Neuronal stem cell (in vitro differentiated cells): ENCODE results near the gene HOMER3.

Experiments
- DNase-seq: peaks from one replicate; pipeline ENCODE4 v3.0.0-alpha.2; 2013; ENCODE audit warnings: low spot score
- H2AFZ ChIP-seq: one replicate; pipeline ENCODE4 v1.6.1; 2013; ENCODE audit warnings: mild to moderate bottlenecking, low read length, inconsistent platforms
- H2AK5ac ChIP-seq: 2 replicates; pipeline ENCODE4 v1.6.1; 2013; ENCODE audit warnings: low read depth, mild to moderate bottlenecking, inconsistent platforms, low read length, moderate library complexity, mixed read lengths
- H2BK120ac ChIP-seq: 2 replicates; pipeline ENCODE4 v1.6.1; 2013; ENCODE audit warnings: low read depth, mild to moderate bottlenecking, inconsistent platforms, low read length, moderate library complexity, mixed read lengths
- H2BK12ac ChIP-seq: one replicate; pipeline ENCODE4 v1.6.1; 2013; ENCODE audit warnings: low read length, inconsistent platforms
- H2BK15ac ChIP-seq: 2 replicates; pipeline ENCODE4 v1.6.1; 2013; ENCODE audit warnings: mild to moderate bottlenecking, low read length, inconsistent platforms, mixed read lengths
- H2BK5ac ChIP-seq: one replicate; pipeline ENCODE4 v1.6.1; 2013; ENCODE audit warnings: inconsistent platforms, mild to moderate bottlenecking, low read length, moderate library complexity
- H3K14ac ChIP-seq: one replicate; pipeline ENCODE4 v1.6.1; 2013; ENCODE audit warnings: low read length, inconsistent platforms
- H3K18ac ChIP-seq: 2 replicates; pipeline ENCODE4 v1.6.1; 2013; ENCODE audit warnings: low read length, inconsistent platforms
- H3K23ac ChIP-seq: 2 replicates; pipeline ENCODE4 v1.6.1; 2013; ENCODE audit warnings: low read depth, mild to moderate bottlenecking, mixed read lengths, low read length, inconsistent platforms; ENCODE audit not compliant: poor library complexity
- H3K27ac ChIP-seq: replicated peaks from 3 replicates; pipeline ENCODE4 v1.5.1; 2013; ENCODE audit warnings: low read length, inconsistent platforms
- H3K27me3 ChIP-seq, 3 experiments: 2 replicates each; pipeline ENCODE4 v1.6.1; 2013; ENCODE audit warnings: low read length in 3 of 3, mild to moderate bottlenecking in 2 of 3, inconsistent platforms in 1 of 3, low read depth in 1 of 3, mixed read lengths in 1 of 3, moderate library complexity in 1 of 3; ENCODE audit not compliant: control insufficient read depth in 3 of 3, insufficient read depth in 3 of 3
- H3K36me3 ChIP-seq, 2 donors: replicated peaks in 1 of 2; 2 replicates each; pipeline ENCODE4 v1.6.1; 2013; ENCODE audit warnings: low read length in 2 of 2; ENCODE audit not compliant: control insufficient read depth in 2 of 2, insufficient read depth in 2 of 2
- H3K4ac ChIP-seq: 2 replicates; pipeline ENCODE4 v1.6.1; 2013; ENCODE audit warnings: inconsistent platforms, mild to moderate bottlenecking, low read length, moderate library complexity
- H3K4me1 ChIP-seq, 2 donors: 1 replicate in 1 of 2; 2 replicates in 1 of 2; pipeline ENCODE4 v1.6.1; 2013; ENCODE audit warnings: low read length in 2 of 2, low read depth in 1 of 2; ENCODE audit not compliant: control insufficient read depth in 2 of 2, insufficient read depth in 1 of 2
- H3K4me2 ChIP-seq: one replicate; pipeline ENCODE4 v1.6.1; 2013; ENCODE audit warnings: mild to moderate bottlenecking, low read length, inconsistent platforms; ENCODE audit not compliant: insufficient read depth, poor library complexity, severe bottlenecking
- H3K4me3 ChIP-seq, 2 donors: 2 replicates each; pipeline ENCODE4 v1.5.1; 2013; ENCODE audit warnings: low read length in 2 of 2, mild to moderate bottlenecking in 2 of 2, inconsistent platforms in 1 of 2, moderate library complexity in 1 of 2
- H3K79me1 ChIP-seq: one replicate; pipeline ENCODE4 v1.6.1; 2013; ENCODE audit warnings: low read depth, mild to moderate bottlenecking, inconsistent platforms, low read length, moderate library complexity
- H3K9ac ChIP-seq: one replicate; pipeline ENCODE4 v1.6.1; 2013; ENCODE audit warnings: mild to moderate bottlenecking, low read depth, low read length, inconsistent platforms; ENCODE audit not compliant: poor library complexity
- H3K9me3 ChIP-seq, 2 donors: replicated peaks in 1 of 2; 2 replicates each; pipeline versions ENCODE3 to v1.6.1; 2013; ENCODE audit warnings: low read length in 2 of 2, mild to moderate bottlenecking in 2 of 2, inconsistent platforms in 1 of 2, low read depth in 1 of 2, mixed read lengths in 1 of 2, moderate library complexity in 1 of 2; ENCODE audit not compliant: control insufficient read depth in 2 of 2, insufficient read depth in 1 of 2
- H4K8ac ChIP-seq: one replicate; pipeline ENCODE4 v1.6.1; 2013; ENCODE audit warnings: low read depth, mild to moderate bottlenecking, inconsistent platforms, low read length, moderate library complexity
- H4K91ac ChIP-seq: one replicate; pipeline ENCODE4 v1.6.1; 2013; ENCODE audit warnings: low read length, low read depth, mild to moderate bottlenecking, inconsistent platforms; ENCODE audit not compliant: poor library complexity
- WGBS, 2 donors: extraction: QIAGEN DNeasy Blood & Tissue Kit; methylation state at CpG; one replicate each; pipeline ENCODE4 v1.1.7; 2013; ENCODE audit warnings: missing lambda C conversion rate in 2 of 2, mixed read lengths in 1 of 2; ENCODE audit not compliant: insufficient read length in 2 of 2, insufficient replicate concordance in 1 of 2; ENCODE audit errors: extremely low coverage in 2 of 2; 5-methylcytosine and 5-hydroxymethylcytosine counted together

The HOMER3 gene

DNA sequence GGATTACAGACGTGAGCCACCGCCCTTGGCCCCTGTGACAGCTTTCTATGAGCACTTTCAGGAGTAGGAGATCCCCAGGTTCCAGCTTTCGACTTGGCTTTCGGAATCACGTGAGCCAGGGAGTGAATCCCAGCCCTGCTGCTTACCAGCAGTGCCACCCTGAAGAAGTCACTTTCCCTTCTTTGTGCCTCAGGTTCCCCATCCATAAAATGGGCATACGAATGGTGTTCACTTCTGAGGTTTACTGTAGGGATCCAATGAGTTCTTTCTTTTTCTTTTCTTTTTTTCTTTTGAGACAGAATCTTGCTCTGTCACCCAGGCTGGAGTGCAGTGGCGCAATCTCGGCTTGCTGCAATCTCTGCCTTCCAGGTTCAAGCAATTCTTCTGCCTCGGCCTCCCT lies 4.3 kb upstream of the HOMER3 start:
- Histone ChIP-seq H3K36me3 (peaks cover 6 to 10% of the 10 kb centered on the region in 2 donors), H2BK5ac (no peak overlapping the region), H3K27ac (no peak overlapping the region), H2BK15ac (no peak overlapping the region), H2BK120ac (no peak overlapping the region), H4K91ac (no peak overlapping the region), H3K4me2 (no peak overlapping the region), H3K18ac (no peak overlapping the region), H4K8ac (no peak overlapping the region), H3K79me1 (peaks cover 2% of the 10 kb centered on the region), H2BK12ac (no peak overlapping the region), H3K23ac (no peak overlapping the region), H2AFZ (no peak overlapping the region), H3K27me3 (no peaks in the 10 kb centered on the region), H3K14ac (no peak overlapping the region), H3K4ac (no peak overlapping the region), H2AK5ac (no peak overlapping the region), H3K9ac (no peak overlapping the region), H3K4me3 (no peak overlapping the region), H3K4me1 (peaks cover 6 to 7% of the 10 kb centered on the region in 2 donors), H3K9me3 (no peaks in the 10 kb centered on the region)
- WGBS, 2 donors, result no CpG with 5 or more reads among the region's 9 CpGs
- DNase-seq, result no peak

DNA sequence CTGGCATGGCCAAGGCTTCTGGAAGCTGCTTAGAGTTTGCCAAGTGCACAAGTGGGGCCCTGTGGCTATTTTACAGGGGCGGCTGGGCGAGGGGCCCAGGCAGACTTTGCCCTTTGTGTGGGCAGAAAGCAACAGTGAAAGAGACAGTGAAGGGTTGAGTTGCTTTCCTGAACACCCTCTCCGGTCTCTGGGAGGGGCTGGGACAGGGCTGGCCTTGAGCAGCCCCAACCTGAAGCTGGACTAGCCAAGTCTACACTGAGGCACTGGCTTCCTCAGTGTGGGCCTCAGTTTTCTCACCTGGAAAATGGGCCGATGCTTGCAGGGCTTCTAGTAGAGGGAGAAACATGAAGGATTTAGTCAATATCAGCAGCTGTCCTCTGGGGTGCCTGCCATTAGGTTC lies 2.4 kb upstream of the HOMER3 start:
- no peaks in the 10 kb centered on the region for H3K27me3 ChIP-seq
- no peak overlapping the region for H4K91ac ChIP-seq
- no peak overlapping the region for H3K4ac ChIP-seq
- no peak overlapping the region for H3K27ac ChIP-seq
- no peak overlapping the region for H3K18ac ChIP-seq
- DNase-seq, result no peak
- H3K14ac ChIP-seq, result no peak overlapping the region
- H3K4me2 ChIP-seq, result no peak overlapping the region
- no peak overlapping the region for H2BK15ac ChIP-seq
- no peak overlapping the region for H2BK5ac ChIP-seq
- H3K9me3 ChIP-seq, result no peaks in the 10 kb centered on the region
- H2BK120ac ChIP-seq, result no peak overlapping the region
- H3K9ac ChIP-seq, result no peak overlapping the region
- H4K8ac ChIP-seq, result no peak overlapping the region
- H3K79me1 ChIP-seq, result peaks cover 9% of the 10 kb centered on the region
- H3K4me3 ChIP-seq, result no peak overlapping the region
- H2AFZ ChIP-seq, result no peak overlapping the region
- peaks cover 11 to 12% of the 10 kb centered on the region in 2 donors for H3K4me1 ChIP-seq
- WGBS, 2 donors, result no CpG with 5 or more reads among the region's 4 CpGs
- peak overlapping the region; percentile 68 for H2AK5ac ChIP-seq
- H3K36me3 ChIP-seq, result peaks cover 9 to 20% of the 10 kb centered on the region in 2 donors
- no peak overlapping the region for H2BK12ac ChIP-seq
- no peak overlapping the region for H3K23ac ChIP-seq

DNA sequence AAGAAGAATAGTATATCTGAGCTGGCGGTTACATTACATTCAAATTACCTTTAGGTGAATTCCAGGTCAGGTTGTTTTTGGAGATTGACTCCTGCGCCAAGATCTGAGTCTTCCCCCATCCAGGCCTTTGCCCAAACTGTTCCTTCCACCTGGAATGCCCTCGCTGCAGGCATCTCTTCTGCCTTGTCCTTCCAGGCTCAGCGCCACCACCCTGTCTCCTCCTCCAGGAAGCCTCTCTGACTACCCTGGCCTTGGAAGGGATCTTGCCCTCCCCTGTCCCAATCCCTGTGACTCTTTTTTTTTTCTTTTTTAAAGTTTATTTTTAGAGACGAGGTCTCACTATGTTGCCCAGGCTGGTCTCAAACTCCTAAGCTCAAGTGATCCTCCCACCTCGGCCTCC lies 1.7 kb upstream of the HOMER3 start:
- no peaks in the 10 kb centered on the region for H3K9me3 ChIP-seq
- H3K27me3 ChIP-seq, result no peaks in the 10 kb centered on the region
- H2BK15ac ChIP-seq, result no peak overlapping the region
- H3K4ac ChIP-seq, result no peak overlapping the region
- WGBS, 2 donors, result no CpG with 5 or more reads among the region's 6 CpGs
- no peak overlapping the region for H3K27ac ChIP-seq
- H3K9ac ChIP-seq, result no peak overlapping the region
- peaks cover 10 to 27% of the 10 kb centered on the region in 2 donors for H3K36me3 ChIP-seq
- H2AFZ ChIP-seq, result no peak overlapping the region
- DNase-seq, result no peak
- no peak overlapping the region for H4K8ac ChIP-seq
- H2AK5ac ChIP-seq, result no peak overlapping the region
- no peak overlapping the region for H3K4me2 ChIP-seq
- peaks cover 11 to 12% of the 10 kb centered on the region in 2 donors for H3K4me1 ChIP-seq
- no peak overlapping the region for H3K23ac ChIP-seq
- H2BK12ac ChIP-seq, result no peak overlapping the region
- no peak overlapping the region for H3K18ac ChIP-seq
- no peak overlapping the region for H2BK120ac ChIP-seq
- H4K91ac ChIP-seq, result no peak overlapping the region
- no peak overlapping the region for H2BK5ac ChIP-seq
- no peak overlapping the region for H3K4me3 ChIP-seq
- peaks cover 10% of the 10 kb centered on the region for H3K79me1 ChIP-seq
- no peak overlapping the region for H3K14ac ChIP-seq

GRCh38 chr19:18941628-18942354 lies 774 bp upstream of the HOMER3 start:
- Histone ChIP-seq H3K36me3 (peaks cover 12 to 35% of the 10 kb centered on the region in 2 donors), H3K9ac (peak overlapping the region; percentile 53), H2BK15ac (no peak overlapping the region), H3K9me3 (no peaks in the 10 kb centered on the region), H4K8ac (no peak overlapping the region), H3K23ac (peak overlapping the region; percentile 89), H3K27ac (peak overlapping the region; percentile 19), H2BK120ac (no peak overlapping the region), H4K91ac (no peak overlapping the region), H2BK5ac (no peak overlapping the region), H3K14ac (no peak overlapping the region), H2BK12ac (no peak overlapping the region), H3K4ac (no peak overlapping the region), H3K4me2 (peak overlapping the region; percentile 43), H2AK5ac (no peak overlapping the region), H3K4me3 (peak overlapping the region; percentile 13 to 70), H3K27me3 (no peaks in the 10 kb centered on the region), H3K18ac (peak overlapping the region; percentile 12), H3K4me1 (peaks cover 11 to 12% of the 10 kb centered on the region in 2 donors), H3K79me1 (peaks cover 10% of the 10 kb centered on the region), H2AFZ (peak overlapping the region; percentile 16)
- DNase-seq, result no peak
- no CpG with 5 or more reads among the region's 18 CpGs for WGBS, 2 donors
